Ishikawa (cell line): ENCODE measurements around the gene AGAP3.

Experiments
- CEBPB ChIP-seq: IDR thresholded peaks from 2 replicates; pipeline ENCODE4 v1.6.1; 2012
- CREB1 ChIP-seq: IDR thresholded peaks from 2 replicates; pipeline ENCODE4 v1.6.1; 2012; ENCODE audit warnings: low read depth
- EGR1 ChIP-seq: IDR thresholded peaks from 2 replicates; pipeline ENCODE4 v1.6.1; 2012
- EP300 ChIP-seq: IDR thresholded peaks from 2 replicates; pipeline ENCODE4 v1.6.1; 2012; ENCODE audit warnings: borderline replicate concordance
- FOXM1 ChIP-seq: IDR thresholded peaks from 2 replicates; pipeline ENCODE4 v1.6.1; 2012; ENCODE audit warnings: low read depth, borderline replicate concordance
- MAX ChIP-seq: IDR thresholded peaks from 2 replicates; pipeline ENCODE4 v1.6.1; 2012
- NFIC ChIP-seq: IDR thresholded peaks from 2 replicates; pipeline ENCODE4 v1.6.1; 2012
- RAD21 ChIP-seq: IDR thresholded peaks from 2 replicates; pipeline ENCODE4 v1.6.1; 2012; ENCODE audit warnings: low read depth
- REST ChIP-seq: IDR thresholded peaks from 2 replicates; pipeline ENCODE4 v1.6.1; 2012; ENCODE audit warnings: low read depth, mild to moderate bottlenecking
- TAF1 ChIP-seq: IDR thresholded peaks from 2 replicates; pipeline ENCODE4 v1.6.1; 2012; ENCODE audit warnings: low read depth, mild to moderate bottlenecking
- TCF12 ChIP-seq: IDR thresholded peaks from 2 replicates; pipeline ENCODE4 v1.6.1; 2012; ENCODE audit warnings: low read depth
- TEAD4 ChIP-seq: IDR thresholded peaks from 2 replicates; pipeline ENCODE4 v1.6.1; 2012
- USF1 ChIP-seq: IDR thresholded peaks from 2 replicates; pipeline ENCODE4 v1.6.1; 2012
- YY1 ChIP-seq: IDR thresholded peaks from 2 replicates; pipeline ENCODE4 v1.6.1; 2012; ENCODE audit warnings: low read depth
- ZBTB7A ChIP-seq: IDR thresholded peaks from 2 replicates; pipeline ENCODE4 v1.6.1; 2012; ENCODE audit warnings: low read depth

The AGAP3 gene

GRCh38 chr7:151189038-151189437 is 102.8 kb downstream of the AGAP3 start:
- TF ChIP-seq FOXM1 = no peak
- no peak for TF ChIP-seq MAX
- TF ChIP-seq USF1 = no peak
- TF ChIP-seq TEAD4 = no peak
- TF ChIP-seq CEBPB = no peak

- TF ChIP-seq FOXM1 (no peak), TCF12 (no peak), CREB1 (no peak), RAD21 (no peak), ZBTB7A (no peak), NFIC (no peak), CEBPB (no peak), MAX (no peak), TAF1 (no peak), TEAD4 (no peak), REST (no peak), EGR1 (no peak), USF1 (no peak), EP300 (no peak), YY1 (no peak)
These were observed 105.3 kb downstream of the AGAP3 start for GRCh38 chr7:151191544-151191943.

GRCh38 chr7:151192002-151192539 is 105.8 kb downstream of the AGAP3 start:
- TF ChIP-seq EP300 = no peak
- no peak for TF ChIP-seq NFIC
- no peak for TF ChIP-seq TAF1

- TF ChIP-seq YY1 (no peak), CEBPB (no peak), RAD21 (no peak), TAF1 (no peak), USF1 (no peak), EP300 (no peak), TEAD4 (no peak), TCF12 (no peak), ZBTB7A (no peak)
These were observed 107.1 kb downstream of the AGAP3 start for GRCh38 chr7:151193203-151193978.
